K562 (cell line): ENCODE measurements around the gene SAMD13. TPM values are rescaled to one million over a fixed set of nuclear protein-coding genes. Genes with fewer than 3 reads are reported as not detected.

ENCODE experiments used
- ATAC-seq: fragments of 200-7000 bp; cut with Tn5 transposase; 3 replicates; pipeline ENCODE4 v1.9.1; 2020; ENCODE audit warnings: moderate library complexity
- BruUV-seq: library from RNA; stranded (reverse); fragments of 400-500 nt; replicated peaks from 2 replicates; lab custom pipeline; 2021; lab: Mats Ljungman, UMichigan
- CTCF ChIA-PET: fragments of 300-600 bp; formaldehyde crosslinking; extraction: SDS; loops from one replicate; lab custom pipeline; 2021; ENCODE audit warnings: low intra/inter-chr PET ratio; lab: Yijun Ruan, JAX
- POLR2A ChIA-PET: fragments of 300-600, 350-650 bp; sonication (Branson Sonifier 250); formaldehyde crosslinking; extraction: SDS; loops from one replicate; lab custom pipeline; 2021; ENCODE audit warnings: antibody characterized with exemption, inconsistent platforms; lab: Yijun Ruan, JAX
- DNase-seq, 4 experiments: peaks; one replicate each; pipeline versions ENCODE4 v3.0.0 to v3.0.0-alpha.2; 2011 to 2018; ENCODE audit warnings: low spot score in 3 of 4, mixed read lengths in 3 of 4; ENCODE audit errors: extremely low read depth in 1 of 4
- FAIRE-seq: peaks from 2 replicates; lab custom pipeline; 2011; peaks lifted over from hg19 to GRCh38; lab: Jason Lieb, UNC
- H2AFZ ChIP-seq: 2 replicates; pipeline ENCODE4 v1.6.0; 2011; ENCODE audit warnings: low read depth, low read length, control low read depth, inconsistent platforms
- H3K27ac ChIP-seq: fragments of 200-600 bp; 3 replicates; pipeline ENCODE4 v1.8.0; 2011; ENCODE audit warnings: low read depth, mild to moderate bottlenecking, control low read depth, inconsistent platforms, low read length, moderate library complexity, mixed read lengths; ENCODE audit errors: extremely low read depth
- H3K27me3 ChIP-seq, 2 experiments: fragments of 300-600 bp in 1 of 2; 2 replicates in 1 of 2; 3 replicates in 1 of 2; pipeline versions ENCODE4 v1.6.0 to v1.8.0; 2011; ENCODE audit warnings: inconsistent platforms in 2 of 2, low read length in 2 of 2, mild to moderate bottlenecking in 1 of 2, mixed read lengths in 1 of 2, moderate library complexity in 1 of 2; ENCODE audit not compliant: control insufficient read depth in 2 of 2, insufficient read depth in 2 of 2
- H3K36me3 ChIP-seq: fragments of 300-600 bp; 3 replicates; pipeline ENCODE4 v1.8.0; 2011; ENCODE audit warnings: mild to moderate bottlenecking, low read length, inconsistent platforms; ENCODE audit not compliant: control insufficient read depth, insufficient read depth
- H3K4me1 ChIP-seq, 2 experiments: fragments of 200-600 bp in 1 of 2; replicated peaks in 1 of 2; 2 replicates in 1 of 2; 3 replicates in 1 of 2; pipeline versions ENCODE4 v1.5.1 to v1.8.0; 2011; ENCODE audit warnings: inconsistent platforms in 2 of 2, low read length in 2 of 2, mild to moderate bottlenecking in 1 of 2, mixed read lengths in 1 of 2, moderate library complexity in 1 of 2; ENCODE audit not compliant: control insufficient read depth in 2 of 2, insufficient read depth in 2 of 2
- H3K4me2 ChIP-seq: 2 replicates; pipeline ENCODE4 v1.6.1; 2011; ENCODE audit warnings: low read length, control low read depth, inconsistent platforms, mixed read lengths; ENCODE audit not compliant: insufficient read depth
- H3K4me3 ChIP-seq: fragments of 200-600 bp; sonication (generic), shearing (Covaris generic); 2 replicates; pipeline ENCODE4 v1.5.1; 2016; ENCODE audit warnings: control low read depth, inconsistent platforms
- H3K79me2 ChIP-seq: fragments of 200-600 bp; 3 replicates; pipeline ENCODE4 v1.8.0; 2011; ENCODE audit warnings: low read length, inconsistent platforms; ENCODE audit not compliant: control insufficient read depth, insufficient read depth
- H3K9ac ChIP-seq, 2 experiments: 2 replicates each; pipeline versions ENCODE4 v1.6.0 to v1.6.1; 2011; ENCODE audit warnings: low read depth in 2 of 2, low read length in 2 of 2, control low read depth in 1 of 2, inconsistent platforms in 1 of 2, mild to moderate bottlenecking in 1 of 2, mixed read lengths in 1 of 2; ENCODE audit not compliant: insufficient read depth in 1 of 2
- H3K9me1 ChIP-seq: one replicate; pipeline ENCODE4 v1.6.0; 2011; ENCODE audit warnings: inconsistent platforms, mild to moderate bottlenecking, low read length, moderate library complexity; ENCODE audit not compliant: control insufficient read depth, insufficient read depth
- H3K9me3 ChIP-seq: replicated peaks from 2 replicates; pipeline ENCODE4 v1.5.1; 2011; ENCODE audit warnings: low read depth, low read length, inconsistent platforms; ENCODE audit not compliant: control insufficient read depth, insufficient read depth
- H4K20me1 ChIP-seq: replicated peaks from 2 replicates; pipeline ENCODE4 v1.6.1; 2011; ENCODE audit warnings: low read length, inconsistent platforms, mixed read lengths; ENCODE audit not compliant: control insufficient read depth, insufficient read depth
- CEBPB ChIP-seq: fragments of 450-650 bp; IDR thresholded peaks from 2 replicates; pipeline ENCODE4 v1.6.1; 2016; ENCODE audit warnings: missing genetic modification characterization, missing compliant biosample characterization
- GTF2A2 ChIP-seq: IDR thresholded peaks from 2 replicates; pipeline ENCODE4 v1.6.1; 2016; ENCODE audit warnings: mild to moderate bottlenecking, missing genetic modification characterization, missing compliant biosample characterization
- GTF2E2 ChIP-seq: fragments of 200-800 bp; sonication (Bioruptor generic); IDR thresholded peaks from 2 replicates; pipeline ENCODE4 v1.6.1; 2016; ENCODE audit warnings: missing genetic modification characterization, missing compliant biosample characterization
- RBM17 ChIP-seq: fragments of 200-400 bp; formaldehyde crosslinking; IDR thresholded peaks from 2 replicates; pipeline ENCODE4 v1.6.1; 2017; ENCODE audit warnings: low read depth, mild to moderate bottlenecking, low read length, borderline replicate concordance
- RFX5 ChIP-seq: IDR thresholded peaks from 2 replicates; pipeline ENCODE4 v1.6.1; 2011; ENCODE audit warnings: low read depth, mild to moderate bottlenecking, improper control_type of control experiment, low read length
- SMAD2 ChIP-seq: fragments of 150-350 bp; IDR thresholded peaks from 2 replicates; pipeline ENCODE4 v1.6.1; 2014; ENCODE audit warnings: low read depth, mild to moderate bottlenecking, low read length
- ZFP36 ChIP-seq: fragments of 150-350 bp; IDR thresholded peaks from 2 replicates; pipeline ENCODE4 v1.6.1; 2018; ENCODE audit warnings: low read length, low read depth; ENCODE audit not compliant: partially characterized antibody
- WGBS: fragments of 100-300 bp; shearing (Covaris generic); methylation state at CpG from one replicate; pipeline ENCODE4 v1.1.6; 2016; ENCODE audit warnings: low coverage, mixed read lengths; ENCODE audit not compliant: insufficient coverage; ENCODE audit errors: missing lambda C conversion rate; 5-methylcytosine and 5-hydroxymethylcytosine counted together
- in situ Hi-C: fragments of 300-500 bp; cut with MboI; formaldehyde crosslinking; loops from 4 replicates; pipeline ENCODE4 v1.15.0; 2018; ENCODE audit warnings: inconsistent platforms, mixed read lengths
- intact Hi-C: fragments of 100-400 bp; cut with micrococcal nuclease; formaldehyde crosslinking; loops from 2 replicates; pipeline ENCODE4 v1.14.2; 2022
- polyA plus RNA-seq, 8 experiments: library from polyadenylated mRNA; depleted of rRNA in 4 of 8; stranded (reverse) in 5 of 8; unstranded in 3 of 8; fragments of >200 nt; fragmentation: Nextera tagmentation in 2 of 8; fragmentation: Illumina TruSeq in 1 of 8; extraction: Ambion mirVana in 2 of 8; extraction: Trizol in 1 of 8; gene quantifications; 2 replicates each; pipeline versions ENCODE4 v1.2.1 to v1.2.3, GENCODE V29; 2011 to 2014; ENCODE audit warnings: inconsistent platforms in 1 of 8, missing spikeins in 1 of 8
- total RNA-seq, 7 experiments: library from RNA; depleted of rRNA in 6 of 7; stranded (reverse); fragments of >200 nt in 6 of 7; fragmentation: Illumina TruSeq in 2 of 7; extraction: Trizol in 2 of 7; gene quantifications; 2 replicates each; pipeline versions ENCODE4 v1.2.1 to v1.2.3, GENCODE V29; 2011 to 2021; ENCODE audit warnings: low replicate concordance in 1 of 7

SAMD13 gene
- total and polyA plus RNA-seq, 9 of the 15 experiments (the other 6 are each of a cell fraction or from before 2014, with no cell fraction given): 0.78 to 2.7 (median 1.00) TPM

GRCh38 chr1:84345220-84345619 is 43.7 kb downstream of the SAMD13 start:
- in situ Hi-C loops: no loop called here
- POLR2A ChIA-PET: no interaction called here
- Histone ChIP-seq H3K4me1 (no peaks in the 10 kb centered on the region; a peak in 2 of 5 replicates), H3K36me3 (no peaks in the 10 kb centered on the region), H3K79me2 (no peaks in the 10 kb centered on the region), H3K9ac (no peak overlapping the region), H3K9me3 (no peaks in the 10 kb centered on the region), H3K27me3 (peaks cover 0 to 4% of the 10 kb centered on the region in 2 experiments; a peak in 2 of 5 replicates), H2AFZ (no peak overlapping the region), H3K4me3 (no peak overlapping the region), H4K20me1 (no peaks in the 10 kb centered on the region), H3K27ac (no peak overlapping the region), H3K9me1 (no peaks in the 10 kb centered on the region), H3K4me2 (no peak overlapping the region)
- CTCF ChIA-PET: no interaction called here
- BruUV-seq: no TSS peak
- intact Hi-C loops: no loop called here
- FAIRE-seq: no peak
- TF ChIP-seq RBM17: no peak
- no peak for TF ChIP-seq RFX5
- no peak for TF ChIP-seq GTF2A2 (tag)
- TF ChIP-seq CEBPB: no peak
- no peak for TF ChIP-seq GTF2E2
- no peak for TF ChIP-seq SMAD2
- no peak for TF ChIP-seq ZFP36
- DNase-seq: no peak
- ATAC-seq: no peak
- WGBS: 7% methylated on average over 2 of the region's 2 CpGs
